Right lobe of liver (tissue), 4 donors: ENCODE results near the gene DOHH.

Experiments used
- POLR2A ChIP-seq: fragments of 450-650 bp; IDR thresholded peaks from one replicate; pipeline ENCODE4 v1.6.1; 2017; ENCODE audit warnings: antibody characterized with exemption, mild to moderate bottlenecking
- TF ChIP-seq, protein P1 (sequence below), 4 donors: fragments of 200-600 bp in 3 of 4; fragments of 450-650 bp in 1 of 4; IDR thresholded peaks; one replicate each; pipeline versions ENCODE4 v1.5.1 to v1.8.0; 2016 to 2022; ENCODE audit warnings: antibody characterized with exemption in 4 of 4, mild to moderate bottlenecking in 2 of 4
- donor health status: DM: no; HTN: no; CAD: no.
- donor health status: DM: no; HTN: no; CAD: no.
- donor health status: DM: no; HTN: yes; CAD: no.

DNA sequence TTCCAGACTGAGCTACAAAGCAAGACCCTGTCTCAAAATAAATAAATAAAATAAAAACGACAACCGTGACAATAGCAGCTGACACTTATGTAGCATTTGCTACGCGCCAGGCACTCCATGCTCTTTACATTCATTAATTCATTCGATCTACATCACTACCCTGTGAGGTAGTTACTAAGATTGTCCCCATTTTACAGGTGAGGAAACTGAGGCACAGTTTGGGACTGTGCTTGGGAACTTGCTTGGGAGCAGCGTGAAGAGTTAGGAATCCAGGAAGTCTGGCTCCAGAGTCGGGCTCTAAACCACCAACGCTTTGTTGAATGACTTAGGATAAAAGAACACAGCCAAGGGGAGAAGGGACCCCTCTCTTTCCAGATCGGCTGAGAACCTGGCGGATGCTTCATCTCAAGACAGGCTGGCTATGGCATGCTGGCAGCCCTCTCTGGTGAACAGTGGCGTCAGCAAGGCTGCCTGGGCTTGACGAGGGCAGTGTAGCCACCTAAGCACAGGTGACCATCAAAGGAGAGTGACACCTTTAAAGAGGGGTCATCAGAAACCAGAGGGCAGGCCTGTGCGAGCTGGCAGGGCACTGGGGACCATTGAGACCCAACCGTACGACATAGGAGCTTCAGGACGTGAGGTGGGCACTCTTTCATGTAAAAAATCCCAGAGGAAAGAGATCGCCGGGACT lies 591 bp downstream of the DOHH start:
- TF ChIP-seq, protein P1, sequence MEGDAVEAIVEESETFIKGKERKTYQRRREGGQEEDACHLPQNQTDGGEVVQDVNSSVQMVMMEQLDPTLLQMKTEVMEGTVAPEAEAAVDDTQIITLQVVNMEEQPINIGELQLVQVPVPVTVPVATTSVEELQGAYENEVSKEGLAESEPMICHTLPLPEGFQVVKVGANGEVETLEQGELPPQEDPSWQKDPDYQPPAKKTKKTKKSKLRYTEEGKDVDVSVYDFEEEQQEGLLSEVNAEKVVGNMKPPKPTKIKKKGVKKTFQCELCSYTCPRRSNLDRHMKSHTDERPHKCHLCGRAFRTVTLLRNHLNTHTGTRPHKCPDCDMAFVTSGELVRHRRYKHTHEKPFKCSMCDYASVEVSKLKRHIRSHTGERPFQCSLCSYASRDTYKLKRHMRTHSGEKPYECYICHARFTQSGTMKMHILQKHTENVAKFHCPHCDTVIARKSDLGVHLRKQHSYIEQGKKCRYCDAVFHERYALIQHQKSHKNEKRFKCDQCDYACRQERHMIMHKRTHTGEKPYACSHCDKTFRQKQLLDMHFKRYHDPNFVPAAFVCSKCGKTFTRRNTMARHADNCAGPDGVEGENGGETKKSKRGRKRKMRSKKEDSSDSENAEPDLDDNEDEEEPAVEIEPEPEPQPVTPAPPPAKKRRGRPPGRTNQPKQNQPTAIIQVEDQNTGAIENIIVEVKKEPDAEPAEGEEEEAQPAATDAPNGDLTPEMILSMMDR (IDR thresholded peaks at IDR 0.05), result no peak
- no peak for TF ChIP-seq POLR2A
